ENCODE data around the gene RTN4R. TPM values are rescaled to one million over a fixed set of nuclear protein-coding genes. Genes with fewer than 3 reads are reported as not detected.
A peak's percentile ranks its signal among the peaks of the same experiment; 100 is the strongest.
"Not testable (repeated sequence)": the region's sequence is repeated elsewhere in the genome, so short reads cannot be mapped to it uniquely, and the experiment has no call there.

Gene RTN4R
- total RNA-seq, 6 donors from 2014 or later: 2.6 to 13.0 (median 9.0) TPM

- DNase-seq: peak in 1 of 2 donors; percentile 30
- H3K4me3 ChIP-seq: no peak overlapping the region
- no peak overlapping the region for H3K27ac ChIP-seq
- H3K4me1 ChIP-seq: no peaks in the 10 kb centered on the region
- H3K9me3 ChIP-seq: no peaks in the 10 kb centered on the region
- no peaks in the 10 kb centered on the region for H3K27me3 ChIP-seq
- 65 to 70% methylated on average over 11 to 15 of the region's 15 CpGs for WGBS, 2 donors
- H3K36me3 ChIP-seq: no peaks in the 10 kb centered on the region
- no peak for TF ChIP-seq EP300 (IDR thresholded peaks at IDR 0.05)
- TF ChIP-seq POLR2A (IDR thresholded peaks at IDR 0.05): no peak
- TF ChIP-seq POLR2AphosphoS5 (IDR thresholded peaks at IDR 0.05): no peak
- TF ChIP-seq CTCF (IDR thresholded peaks at IDR 0.05): no peak
- ATAC-seq (ENCODE audit: low FRiP score in 2 of 2): no peak
These were observed 11.6 kb upstream of the RTN4R start for GRCh38 chr22:20279662-20280134.

GRCh38 chr22:20278726-20279490 is 10.8 kb upstream of the RTN4R start:
- not testable (repeated sequence) for H3K4me1 ChIP-seq; H3K27me3 ChIP-seq; ATAC-seq (ENCODE audit: low FRiP score in 2 of 2); H3K4me3 ChIP-seq; H3K36me3 ChIP-seq; H3K27ac ChIP-seq; H3K9me3 ChIP-seq
- WGBS, 2 donors: 84% methylated on average over 16 of the region's 22 CpGs; no CpG with 5 or more reads in 1 of the 2 donors
- DNase-seq: peak in 1 of 2 donors; percentile 58

- peak in 1 of 2 donors; percentile 60 for DNase-seq
- H3K4me1 ChIP-seq; H3K27ac ChIP-seq; H3K36me3 ChIP-seq; ATAC-seq (ENCODE audit: low FRiP score in 2 of 2); H3K9me3 ChIP-seq; H3K27me3 ChIP-seq; H3K4me3 ChIP-seq: not testable (repeated sequence)
- 82 to 95% methylated on average over 2 to 14 of the region's 18 CpGs for WGBS, 2 donors
These were observed 10.0 kb upstream of the RTN4R start for GRCh38 chr22:20277936-20278635.

GRCh38 chr22:20276468-20276867 is 8.3 kb upstream of the RTN4R start:
- WGBS, 2 donors: 81 to 82% methylated on average over 7 of the region's 7 CpGs
- TF ChIP-seq POLR2AphosphoS5 (IDR thresholded peaks at IDR 0.05): no peak
- TF ChIP-seq POLR2A (IDR thresholded peaks at IDR 0.05): no peak
- no peak for TF ChIP-seq EP300 (IDR thresholded peaks at IDR 0.05)
- TF ChIP-seq CTCF (IDR thresholded peaks at IDR 0.05): no peak
- no peaks in the 10 kb centered on the region for H3K9me3 ChIP-seq

GRCh38 chr22:20275836-20276235 is 7.7 kb upstream of the RTN4R start:
- no peaks in the 10 kb centered on the region for H3K9me3 ChIP-seq
- H3K4me1 ChIP-seq: no peaks in the 10 kb centered on the region
- H3K27me3 ChIP-seq: no peaks in the 10 kb centered on the region
- no peak for DNase-seq
- no peak for ATAC-seq (ENCODE audit: low FRiP score in 2 of 2)
- TF ChIP-seq EP300 (IDR thresholded peaks at IDR 0.05): no peak
- no peak overlapping the region for H3K27ac ChIP-seq
- H3K36me3 ChIP-seq: no peaks in the 10 kb centered on the region
- no peak overlapping the region for H3K4me3 ChIP-seq
- 95% methylated on average over 13 of the region's 13 CpGs for WGBS, 2 donors

More at GRCh38 chr22:20276468-20276867, 8.3 kb upstream of the RTN4R start:
- Histone ChIP-seq H3K27me3 (no peaks in the 10 kb centered on the region), H3K27ac (no peak overlapping the region), H3K4me1 (no peaks in the 10 kb centered on the region), H3K36me3 (no peaks in the 10 kb centered on the region), H3K4me3 (no peak overlapping the region)
- peak in 1 of 2 donors; percentile 43 for DNase-seq
- ATAC-seq (ENCODE audit: low FRiP score in 2 of 2): no peak

GRCh38 chr22:20275325-20275724 is 7.2 kb upstream of the RTN4R start:
- not testable (repeated sequence) for DNase-seq; H3K9me3 ChIP-seq; H3K27ac ChIP-seq; H3K4me3 ChIP-seq; H3K27me3 ChIP-seq; H3K36me3 ChIP-seq; H3K4me1 ChIP-seq; ATAC-seq (ENCODE audit: low FRiP score in 2 of 2)
- 79 to 87% methylated on average over 5 to 7 of the region's 7 CpGs for WGBS, 2 donors

GRCh38 chr22:20274374-20274773 is 6.3 kb upstream of the RTN4R start:
- ATAC-seq (ENCODE audit: low FRiP score in 2 of 2); H3K36me3 ChIP-seq; H3K4me3 ChIP-seq; H3K27me3 ChIP-seq; H3K9me3 ChIP-seq; H3K4me1 ChIP-seq; H3K27ac ChIP-seq: not testable (repeated sequence)
- WGBS, 2 donors: 80 to 98% methylated on average over 1 to 6 of the region's 10 CpGs
- peak in 1 of 2 donors; percentile 55 for DNase-seq

All from upper lobe of left lung (tissue), 6 donors.